ENCODE measurements around the gene TBRG4. TPM values are rescaled to one million over a fixed set of nuclear protein-coding genes. Genes with fewer than 3 reads are reported as not detected.

Gene TBRG4
- polyA plus RNA-seq, 1 donor from 2014 or later = 50.5 TPM

- no peaks in the 10 kb centered on the region for H3K36me3 Mint-ChIP-seq
- no peak overlapping the region for H3K4me3 Mint-ChIP-seq
- peaks cover 0 to 3% (median 0%) of the 10 kb centered on the region in 3 donors for H3K4me1 Mint-ChIP-seq
- H3K27ac Mint-ChIP-seq = no peak overlapping the region
- peaks cover 4% of the 10 kb centered on the region for H3K27me3 Mint-ChIP-seq
- no peaks in the 10 kb centered on the region for H3K9me3 Mint-ChIP-seq
Observed at GRCh38 chr7:45082031-45082830, 29.3 kb downstream of the TBRG4 start.

GRCh38 chr7:45081670-45081974 lies 29.9 kb downstream of the TBRG4 start:
- no peaks in the 10 kb centered on the region for H3K36me3 Mint-ChIP-seq
- no peak overlapping the region for H3K27ac Mint-ChIP-seq
- H3K27me3 Mint-ChIP-seq = no peaks in the 10 kb centered on the region
- H3K4me1 Mint-ChIP-seq = peaks cover 0 to 3% (median 0%) of the 10 kb centered on the region in 3 donors
- no peak overlapping the region for H3K4me3 Mint-ChIP-seq
- H3K9me3 Mint-ChIP-seq = no peaks in the 10 kb centered on the region

GRCh38 chr7:45080958-45081669 lies 30.4 kb downstream of the TBRG4 start:
- no peaks in the 10 kb centered on the region for H3K9me3 Mint-ChIP-seq
- no peak overlapping the region for H3K4me3 Mint-ChIP-seq
- peak overlapping the region in 2 of 3 donors; percentile 16 to 47 for H3K27ac Mint-ChIP-seq
- H3K4me1 Mint-ChIP-seq = peaks cover 0 to 3% (median 0%) of the 10 kb centered on the region in 3 donors
- no peaks in the 10 kb centered on the region for H3K27me3 Mint-ChIP-seq
- H3K36me3 Mint-ChIP-seq = no peaks in the 10 kb centered on the region

GRCh38 chr7:45080265-45080957 lies 31.1 kb downstream of the TBRG4 start:
- H3K36me3 Mint-ChIP-seq = no peaks in the 10 kb centered on the region
- H3K9me3 Mint-ChIP-seq = no peaks in the 10 kb centered on the region
- peaks cover 0 to 3% (median 0%) of the 10 kb centered on the region in 3 donors for H3K4me1 Mint-ChIP-seq
- no peaks in the 10 kb centered on the region for H3K27me3 Mint-ChIP-seq
- peak overlapping the region in 1 of 4 donors; percentile 17 for H3K4me3 Mint-ChIP-seq
- H3K27ac Mint-ChIP-seq = peak overlapping the region in 1 of 3 donors; percentile 84

- H3K9me3 Mint-ChIP-seq = no peaks in the 10 kb centered on the region
- H3K27me3 Mint-ChIP-seq = no peaks in the 10 kb centered on the region
- H3K27ac Mint-ChIP-seq = peak overlapping the region in 1 of 3 donors; percentile 86
- H3K4me3 Mint-ChIP-seq = no peak overlapping the region
- peaks cover 0 to 3% (median 0%) of the 10 kb centered on the region in 3 donors for H3K4me1 Mint-ChIP-seq
- no peaks in the 10 kb centered on the region for H3K36me3 Mint-ChIP-seq
Observed at GRCh38 chr7:45078125-45078681, 33.3 kb downstream of the TBRG4 start.

- Mint-ChIP-seq H3K4me3 (no peak overlapping the region), H3K4me1 (peaks cover 0 to 3% (median 0%) of the 10 kb centered on the region in 3 donors), H3K9me3 (no peaks in the 10 kb centered on the region), H3K27me3 (no peaks in the 10 kb centered on the region), H3K27ac (no peak overlapping the region), H3K36me3 (no peaks in the 10 kb centered on the region)
Observed at GRCh38 chr7:45077579-45077978, 33.9 kb downstream of the TBRG4 start.

- H3K27ac Mint-ChIP-seq = peak overlapping the region in 1 of 3 donors; percentile 39
- no peak overlapping the region for H3K4me3 Mint-ChIP-seq
- H3K9me3 Mint-ChIP-seq = no peaks in the 10 kb centered on the region
- no peaks in the 10 kb centered on the region for H3K27me3 Mint-ChIP-seq
- H3K4me1 Mint-ChIP-seq = peaks cover 0 to 3% (median 0%) of the 10 kb centered on the region in 3 donors
- H3K36me3 Mint-ChIP-seq = no peaks in the 10 kb centered on the region
Observed at GRCh38 chr7:45076946-45077345, 34.6 kb downstream of the TBRG4 start.

GRCh38 chr7:45075871-45076796 lies 35.4 kb downstream of the TBRG4 start:
- peaks cover 0 to 3% (median 3%) of the 10 kb centered on the region in 3 donors for H3K4me1 Mint-ChIP-seq
- H3K36me3 Mint-ChIP-seq = no peaks in the 10 kb centered on the region
- H3K9me3 Mint-ChIP-seq = no peaks in the 10 kb centered on the region
- H3K4me3 Mint-ChIP-seq = no peak overlapping the region
- H3K27ac Mint-ChIP-seq = peak overlapping the region in 1 of 3 donors; percentile 39
- H3K27me3 Mint-ChIP-seq = no peaks in the 10 kb centered on the region

GRCh38 chr7:45075355-45075644 lies 36.2 kb downstream of the TBRG4 start:
- no peaks in the 10 kb centered on the region for H3K9me3 Mint-ChIP-seq
- H3K4me3 Mint-ChIP-seq = no peak overlapping the region
- no peaks in the 10 kb centered on the region for H3K27me3 Mint-ChIP-seq
- no peaks in the 10 kb centered on the region for H3K36me3 Mint-ChIP-seq
- H3K27ac Mint-ChIP-seq = no peak overlapping the region
- H3K4me1 Mint-ChIP-seq = peaks cover 0 to 3% (median 3%) of the 10 kb centered on the region in 3 donors

GRCh38 chr7:45074528-45075354 lies 36.8 kb downstream of the TBRG4 start:
- H3K36me3 Mint-ChIP-seq = no peaks in the 10 kb centered on the region
- H3K27me3 Mint-ChIP-seq = no peaks in the 10 kb centered on the region
- H3K9me3 Mint-ChIP-seq = no peaks in the 10 kb centered on the region
- H3K4me1 Mint-ChIP-seq = peaks cover 0 to 3% (median 3%) of the 10 kb centered on the region in 3 donors
- H3K4me3 Mint-ChIP-seq = no peak overlapping the region
- no peak overlapping the region for H3K27ac Mint-ChIP-seq

- peaks cover 2% of the 10 kb centered on the region for H3K36me3 Mint-ChIP-seq
- H3K27ac Mint-ChIP-seq = peak overlapping the region in 1 of 3 donors; percentile 23
Observed at GRCh38 chr7:45073786-45074527, 37.5 kb downstream of the TBRG4 start.

GRCh38 chr7:45073031-45073785 lies 38.3 kb downstream of the TBRG4 start:
- H3K36me3 Mint-ChIP-seq = peaks cover 2% of the 10 kb centered on the region
- H3K4me3 Mint-ChIP-seq = no peak overlapping the region
- peaks cover 0 to 4% (median 3%) of the 10 kb centered on the region in 3 donors for H3K4me1 Mint-ChIP-seq

More at GRCh38 chr7:45073786-45074527, 37.5 kb downstream of the TBRG4 start:
- H3K9me3 Mint-ChIP-seq = no peaks in the 10 kb centered on the region
- H3K4me1 Mint-ChIP-seq = peaks cover 0 to 6% (median 3%) of the 10 kb centered on the region in 3 donors
- H3K27me3 Mint-ChIP-seq = no peaks in the 10 kb centered on the region
- H3K4me3 Mint-ChIP-seq = no peak overlapping the region

More at GRCh38 chr7:45073031-45073785, 38.3 kb downstream of the TBRG4 start:
- H3K9me3 Mint-ChIP-seq = no peaks in the 10 kb centered on the region
- no peaks in the 10 kb centered on the region for H3K27me3 Mint-ChIP-seq
- no peak overlapping the region for H3K27ac Mint-ChIP-seq
